Stimulated activated CD8-positive, alpha-beta memory T cell treated with anti-CD3 and anti-CD28 coated beads, Interleukin-4, amount 100 ng/mL, for 48 hours (primary cell): ENCODE results near the gene STOX2.
A peak's percentile ranks its signal among the peaks of the same experiment; 100 is the strongest.
"Not testable (repeated sequence)": the region's sequence is repeated elsewhere in the genome, so short reads cannot be mapped to it uniquely, and the experiment has no call there.

Experiments
- DNase-seq: peaks from one replicate; pipeline ENCODE4 v3.0.0-alpha.2; 2020

The STOX2 gene

DNA sequence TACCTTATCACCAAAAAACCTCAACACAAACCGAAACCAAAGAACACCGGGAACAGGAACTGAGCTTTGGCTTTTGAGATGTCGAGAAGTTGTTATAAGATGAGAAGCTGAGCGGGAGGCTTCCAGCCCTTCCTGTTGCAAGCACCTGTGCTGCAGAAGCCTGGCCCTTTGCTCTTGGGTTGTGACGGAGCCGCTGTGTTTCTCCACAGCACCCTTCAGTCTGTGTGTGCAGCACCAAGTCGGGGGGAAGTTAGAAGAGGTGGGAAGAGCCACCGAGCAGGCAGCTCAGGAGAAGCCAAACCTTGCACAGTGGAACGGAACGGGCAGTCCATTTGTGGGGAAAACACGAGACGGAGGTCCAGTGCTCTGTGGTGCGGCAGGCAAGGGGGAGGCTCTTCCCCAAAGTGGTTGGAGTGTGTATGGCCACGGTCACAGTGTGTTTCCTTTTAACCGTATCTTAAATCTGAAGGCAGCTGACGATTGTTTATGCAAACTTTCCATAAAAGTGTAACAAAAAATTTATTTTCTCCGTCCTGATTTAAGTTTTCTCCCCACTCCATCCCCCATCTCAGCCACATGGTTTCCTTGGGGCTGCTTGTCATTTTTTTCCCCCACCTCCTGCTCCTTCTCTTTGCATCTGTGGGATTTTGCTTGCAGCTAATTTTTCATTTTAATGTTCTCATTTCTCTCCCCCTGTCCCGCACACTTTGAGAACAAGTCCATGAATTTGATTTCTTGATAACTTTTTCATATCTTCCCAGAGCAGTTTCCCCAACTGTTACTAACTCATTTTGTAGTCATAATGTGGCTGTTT is 123.7 kb downstream of the STOX2 start:
- peak; percentile 36 for DNase-seq

DNA sequence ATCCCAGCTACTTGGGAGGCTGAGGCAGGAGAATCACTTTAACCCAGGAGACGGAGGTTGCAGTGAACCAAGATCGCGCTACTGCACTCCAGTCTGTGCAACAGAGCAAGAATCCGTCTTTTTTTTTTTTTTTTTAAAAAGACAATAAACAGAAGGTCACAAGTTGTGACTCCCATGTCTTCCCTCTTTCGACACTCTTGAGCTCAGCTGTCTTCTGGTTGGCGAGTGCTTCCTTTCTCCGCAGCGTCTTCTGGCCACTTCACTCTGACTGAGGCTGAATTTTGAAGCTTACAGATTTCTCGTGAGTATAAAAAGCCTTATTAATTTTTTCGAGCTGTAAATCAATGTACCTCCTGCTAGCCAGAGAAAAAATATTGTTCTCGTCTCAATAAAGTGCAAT is 124.9 kb downstream of the STOX2 start:
- no peak for DNase-seq

DNA sequence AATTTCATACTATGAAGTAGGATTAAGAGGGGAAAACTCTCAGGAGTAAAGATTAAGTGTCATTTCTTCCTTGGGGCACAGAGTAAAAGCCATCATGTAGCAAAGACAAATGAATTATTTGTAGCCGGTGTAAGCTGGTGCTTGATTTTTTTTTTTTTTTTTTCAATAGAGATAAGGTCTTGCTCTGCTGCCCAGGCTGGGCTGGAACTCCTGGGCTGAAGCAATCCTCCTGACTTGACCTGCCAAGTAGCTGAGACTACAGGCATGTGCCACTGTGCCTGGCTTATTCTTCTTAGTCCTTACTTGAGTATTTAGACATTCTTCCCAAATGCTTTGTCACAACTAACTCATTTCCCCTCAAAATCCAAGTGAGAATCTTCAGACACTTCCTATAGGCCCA is 125.7 kb downstream of the STOX2 start:
- DNase-seq: no peak

DNA sequence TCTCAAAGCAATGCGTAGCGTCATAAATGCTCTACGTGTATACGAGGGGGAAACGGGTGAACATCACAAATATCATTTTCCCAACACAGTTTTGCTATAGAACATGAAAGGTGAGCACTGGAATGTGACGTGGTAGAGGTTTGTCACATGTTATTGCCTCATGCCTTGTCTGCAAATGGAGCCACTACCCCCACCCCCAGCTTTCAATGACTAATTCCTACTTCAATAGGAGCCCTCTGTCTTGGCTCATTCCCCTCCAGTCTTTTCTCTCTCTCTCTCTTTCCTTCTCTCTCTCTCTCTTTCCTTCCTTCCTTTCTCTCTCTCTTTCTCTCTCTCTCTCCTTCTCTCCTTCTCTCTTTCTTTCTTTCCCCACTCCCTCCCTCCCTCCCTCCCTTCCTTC is 127.0 kb downstream of the STOX2 start:
- DNase-seq: no peak

DNA sequence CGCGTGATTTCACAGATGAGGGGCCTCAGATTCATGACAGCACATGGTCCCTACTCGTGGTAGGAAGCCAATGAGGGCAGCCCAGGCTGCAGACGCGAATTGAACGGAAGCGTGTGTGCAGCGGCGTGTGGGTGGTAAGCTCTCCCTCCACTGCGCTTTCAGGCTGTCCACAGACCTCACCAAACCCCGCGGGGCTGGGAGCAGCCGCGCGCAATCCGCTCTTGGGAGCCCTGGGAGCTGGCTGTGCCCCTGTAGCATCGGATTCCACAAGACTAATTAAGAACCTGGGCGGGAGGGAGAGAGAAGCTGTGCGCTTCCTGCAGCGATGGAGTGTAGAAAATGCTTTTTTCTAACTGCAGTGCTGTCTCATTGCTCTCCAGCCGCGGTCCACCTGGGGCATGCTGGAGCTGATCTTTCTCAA is 134.9 kb downstream of the STOX2 start:
- peak; percentile 51 for DNase-seq

DNA sequence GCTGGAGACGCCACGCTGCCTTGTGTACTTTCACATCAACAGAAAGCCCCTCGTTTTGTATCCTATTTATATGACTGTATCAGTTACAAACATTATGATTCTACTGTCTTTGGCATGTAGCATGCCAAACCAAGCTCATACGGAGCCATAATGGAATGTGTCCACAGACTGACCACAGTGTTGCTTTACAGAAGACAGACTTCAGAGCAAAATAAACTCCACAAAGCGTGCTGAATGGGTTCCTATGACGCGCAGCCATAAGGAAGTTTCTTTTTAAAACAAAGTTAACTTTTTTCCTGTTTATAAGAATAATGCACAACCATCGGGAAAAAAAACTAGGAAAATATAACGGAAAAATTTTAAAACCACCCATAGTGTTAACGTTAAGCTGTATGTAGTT is 136.0 kb downstream of the STOX2 start:
- DNase-seq: no peak

DNA sequence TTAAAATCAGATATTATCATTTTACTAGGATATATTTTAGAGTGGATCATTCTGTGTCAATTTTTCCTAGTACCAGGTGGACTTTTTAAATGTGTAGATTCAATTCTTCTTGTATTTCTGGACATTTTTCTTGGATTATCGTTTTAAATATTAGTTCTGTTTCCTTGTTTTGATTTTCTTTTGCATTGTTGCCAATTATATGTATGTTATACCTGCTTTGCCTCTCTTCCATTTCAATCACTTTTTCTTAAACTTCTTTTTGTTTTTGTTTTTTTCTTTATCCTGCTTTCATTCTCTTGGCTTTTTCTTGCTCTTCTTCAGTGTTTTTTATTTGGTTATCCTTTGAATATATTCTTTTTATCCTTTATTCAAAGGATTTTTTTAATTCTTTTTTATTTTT is 141.0 kb downstream of the STOX2 start:
- DNase-seq: no peak

DNA sequence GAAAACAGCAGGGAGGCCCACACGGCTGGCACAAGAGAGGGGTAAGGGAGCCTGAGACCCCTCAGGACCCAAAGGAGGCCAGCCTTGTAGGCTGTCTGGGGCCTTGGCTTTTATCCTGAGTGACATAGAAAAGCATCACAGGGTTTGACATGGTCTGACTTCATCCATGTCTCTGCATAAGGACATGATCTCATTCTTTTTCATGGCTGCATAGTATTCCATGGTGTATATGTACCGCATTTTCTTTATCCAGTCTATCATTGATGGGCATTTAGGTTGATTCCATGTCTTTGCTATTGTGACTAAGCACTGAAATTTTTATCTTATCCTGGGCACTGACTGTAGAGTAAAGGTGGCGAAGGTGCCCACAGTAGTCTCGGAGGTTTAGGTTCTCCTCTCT is 146.2 kb downstream of the STOX2 start:
- DNase-seq: not testable (repeated sequence)

DNA sequence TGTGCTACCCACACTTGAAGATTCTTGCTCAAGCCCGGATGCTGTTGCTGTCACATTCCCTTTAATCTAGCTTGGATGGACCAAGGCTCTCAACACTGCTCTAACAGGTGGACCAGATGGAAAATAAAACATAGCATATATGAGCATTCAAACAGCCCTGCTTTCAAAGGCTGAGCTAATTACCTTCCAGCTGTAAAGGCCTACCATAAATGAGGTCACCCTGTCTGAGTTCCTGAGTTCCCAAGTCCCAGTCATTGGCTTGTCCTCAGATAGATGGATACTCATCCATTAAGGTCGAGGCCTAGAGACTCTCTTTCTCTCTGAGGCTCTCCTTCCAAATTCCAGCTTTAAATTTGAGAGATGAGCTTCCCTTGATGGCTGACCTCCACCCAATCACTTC is 147.5 kb downstream of the STOX2 start:
- DNase-seq: no peak

DNA sequence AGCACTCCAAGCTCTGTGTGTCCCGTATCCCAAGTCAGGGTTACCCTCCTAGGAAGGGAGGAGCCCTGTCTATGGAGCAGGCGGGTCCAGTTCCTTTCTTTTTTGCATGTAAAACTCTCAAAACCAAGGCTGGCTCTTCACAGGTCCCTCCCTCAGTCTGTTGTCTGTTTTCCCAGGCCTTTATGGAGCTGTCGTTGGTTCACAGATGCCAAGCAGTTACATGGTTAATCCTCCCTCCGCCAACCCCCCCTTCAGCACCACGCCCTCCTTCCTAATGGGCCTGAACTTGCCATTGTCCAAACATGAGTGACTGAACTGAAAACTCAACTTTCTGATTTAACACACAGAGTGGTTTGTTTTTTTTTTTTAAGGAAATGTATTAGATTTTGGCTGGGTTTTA is 148.3 kb downstream of the STOX2 start:
- no peak for DNase-seq

DNA sequence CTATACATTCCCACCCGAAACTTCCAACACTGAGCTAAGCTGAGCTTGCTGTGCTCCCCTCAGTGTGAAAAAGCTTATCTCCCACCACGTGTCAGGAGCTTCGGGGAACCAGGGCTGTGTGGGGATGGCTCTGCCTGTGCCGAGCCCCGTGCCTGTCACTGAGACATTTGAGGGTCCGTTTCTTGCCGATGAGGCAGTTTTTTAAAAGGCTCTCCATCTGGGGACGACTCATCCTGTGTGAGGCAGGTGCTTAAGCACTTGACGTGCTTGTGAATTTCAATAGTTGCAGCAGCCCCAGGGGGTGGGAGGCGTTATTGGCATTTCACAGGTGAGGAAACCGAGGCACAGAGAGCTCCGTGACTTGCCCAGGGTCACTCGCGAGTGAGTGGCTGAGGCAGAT is 151.8 kb downstream of the STOX2 start:
- no peak for DNase-seq

DNA sequence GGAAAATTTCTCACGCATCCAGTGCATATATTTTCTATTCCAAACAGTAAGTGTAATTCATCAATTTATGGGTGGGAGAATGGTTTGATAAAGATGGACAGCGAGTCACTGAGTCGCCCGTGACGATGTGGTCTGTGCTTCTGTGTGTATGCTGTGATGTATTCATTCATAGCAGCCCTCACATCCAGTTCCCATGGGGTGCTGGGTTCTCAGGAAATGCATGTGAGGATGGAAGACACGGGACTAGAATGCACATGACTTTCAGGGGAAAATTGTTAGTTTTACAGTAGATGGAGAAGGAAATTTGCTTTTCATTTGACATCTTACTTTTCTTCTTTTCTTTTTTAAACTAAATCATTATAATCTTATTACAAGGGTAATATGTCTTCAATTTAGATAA is 152.9 kb downstream of the STOX2 start:
- no peak for DNase-seq

DNA sequence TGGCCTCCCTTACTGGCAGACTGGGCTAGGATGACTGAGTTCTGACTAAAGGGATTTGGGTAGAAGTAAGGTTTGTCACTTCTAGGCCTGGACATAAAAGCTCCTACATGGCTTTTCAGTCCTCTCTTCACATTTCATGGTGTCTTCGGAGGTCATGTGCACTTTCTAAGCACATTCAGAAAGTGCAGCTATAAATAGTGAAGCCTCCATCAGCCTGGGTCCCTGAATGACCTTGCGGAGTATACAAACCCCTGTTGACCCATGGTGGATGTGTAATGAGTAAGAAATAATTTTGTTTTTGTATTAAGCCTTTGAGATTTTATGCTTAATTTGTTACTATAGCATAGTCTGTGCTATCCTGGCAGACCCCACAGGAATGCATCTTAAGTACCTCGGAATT is 154.0 kb downstream of the STOX2 start:
- no peak for DNase-seq

DNA sequence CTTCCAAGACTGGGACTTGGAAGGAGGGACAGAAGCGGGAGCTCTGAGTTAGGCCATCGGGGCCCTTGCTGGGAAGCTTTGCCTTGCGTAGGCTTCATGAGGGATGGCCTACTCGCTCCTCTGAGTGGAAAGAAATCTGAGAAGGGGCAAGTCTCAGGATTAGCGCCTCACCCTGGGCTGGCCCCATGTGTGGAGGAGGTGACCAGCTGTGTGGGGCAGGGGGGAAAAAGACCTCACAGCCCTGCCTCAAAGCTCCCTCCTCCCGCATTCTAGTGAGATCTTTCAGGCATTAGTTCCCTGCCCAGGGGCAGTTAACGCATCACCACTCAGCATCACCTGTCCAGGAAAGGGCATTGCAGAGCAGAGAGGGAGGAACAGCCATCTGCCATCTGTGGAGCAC is 156.5 kb downstream of the STOX2 start:
- no peak for DNase-seq

DNA sequence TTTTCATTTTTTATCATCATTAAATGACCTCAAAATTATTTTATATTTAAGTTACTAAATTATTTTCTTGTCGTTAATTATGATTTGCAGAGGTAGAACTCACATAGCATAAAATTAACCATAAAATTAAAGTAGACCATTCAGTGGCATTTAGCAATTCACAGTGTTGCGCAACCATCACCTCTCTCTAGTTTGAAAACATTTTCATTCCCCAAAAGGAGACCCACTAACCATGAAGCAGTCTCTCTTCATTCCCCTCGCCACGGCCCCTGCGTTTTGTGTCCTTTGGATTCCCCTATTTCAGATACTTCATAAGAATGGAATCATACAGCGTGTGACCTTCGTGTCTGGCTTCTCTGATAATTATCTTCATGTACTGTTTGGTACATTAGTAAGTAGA is 157.7 kb downstream of the STOX2 start:
- DNase-seq: no peak

DNA sequence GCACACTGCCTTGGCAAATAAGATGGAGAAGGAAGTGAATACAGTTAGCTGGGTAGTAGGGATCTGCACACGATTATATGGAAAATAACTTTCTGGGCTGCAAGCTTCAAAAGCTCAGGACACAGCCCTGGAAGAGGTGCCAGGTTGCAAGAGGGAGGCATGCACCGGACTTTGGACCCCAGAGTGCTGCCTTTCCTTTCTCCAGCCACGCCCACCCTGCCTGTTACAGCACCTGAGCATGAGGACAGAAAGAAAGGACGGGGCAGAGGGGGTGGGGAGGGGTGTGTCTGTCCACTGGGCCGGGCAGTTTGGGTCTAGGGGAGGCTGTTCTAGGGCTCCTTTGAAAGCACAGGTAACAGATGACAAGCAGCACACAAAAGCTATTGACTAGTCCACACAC is 159.8 kb downstream of the STOX2 start:
- DNase-seq: no peak

DNA sequence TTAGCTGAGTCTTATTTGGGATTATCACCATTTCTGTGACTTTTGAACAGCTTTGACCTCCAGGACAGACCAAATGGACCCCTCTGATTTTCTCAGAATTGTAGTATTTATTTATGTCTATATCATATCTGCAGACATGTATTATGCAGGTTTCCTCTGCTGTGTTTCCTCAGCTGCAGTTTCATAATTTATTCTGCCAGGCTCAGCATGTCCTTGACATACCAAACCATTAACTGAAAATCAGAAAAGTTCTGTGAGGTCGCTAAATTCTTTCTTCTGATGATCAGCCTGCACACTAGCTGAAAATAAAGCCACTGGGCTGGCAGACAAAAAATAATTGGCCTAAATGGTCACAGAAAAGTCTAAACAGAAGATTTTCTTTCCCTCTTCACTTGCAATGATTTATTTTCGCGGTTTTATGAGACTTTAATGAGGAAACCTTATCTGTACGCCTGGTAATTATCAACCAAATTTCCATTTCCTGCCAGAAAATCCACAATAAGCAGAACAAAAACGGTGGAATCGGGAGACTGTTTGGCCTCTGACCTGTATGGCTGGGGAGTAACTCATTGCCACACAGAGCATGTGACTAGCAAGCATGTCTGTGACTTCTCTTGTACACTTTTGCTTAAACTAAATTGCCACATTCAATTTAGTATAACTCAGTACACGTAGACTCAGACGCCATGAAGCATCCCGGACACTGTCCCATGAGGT is 161.6 kb downstream of the STOX2 start:
- no peak for DNase-seq

DNA sequence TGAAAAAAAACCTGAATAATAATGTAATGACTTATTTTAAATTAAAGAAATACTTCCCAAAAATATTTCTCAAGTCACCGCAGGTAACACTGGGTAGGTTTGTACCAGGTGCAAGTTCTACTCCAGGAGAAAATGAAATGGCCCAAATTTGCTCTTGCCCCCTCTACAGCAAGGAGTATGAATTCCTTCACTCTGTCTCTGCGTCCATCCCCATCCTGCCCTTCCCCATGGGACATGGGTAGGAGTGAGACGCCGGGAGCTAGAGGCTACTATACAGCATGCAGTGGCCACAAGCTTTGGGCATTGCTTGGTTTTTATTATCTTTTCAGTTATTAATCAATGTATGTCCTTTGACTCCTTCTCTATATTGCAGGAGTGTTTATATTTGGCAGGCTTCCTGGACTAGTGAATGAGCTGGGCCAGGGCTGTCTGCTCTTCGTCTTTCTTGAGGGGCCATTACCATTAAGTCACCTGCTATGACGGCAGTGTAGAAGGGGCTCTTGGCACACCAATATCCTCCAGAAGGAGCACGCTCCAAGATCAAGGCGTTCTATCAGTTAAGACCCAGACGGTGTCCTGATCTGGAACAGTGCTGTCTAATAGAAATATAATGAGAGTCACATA is 162.9 kb downstream of the STOX2 start:
- no peak for DNase-seq
